IMR-90 (cell line): ENCODE measurements around the gene GALNT13. TPM values are rescaled to one million over a fixed set of nuclear protein-coding genes. Genes with fewer than 3 reads are reported as not detected.

Source experiments
- ATAC-seq: fragments of 200-7000 bp; cut with Tn5 transposase; 2 replicates; pipeline ENCODE4 v1.9.1; 2020; ENCODE audit warnings: low read depth, mild to moderate bottlenecking, moderate library complexity
- BruUV-seq: library from RNA; stranded (reverse); fragments of 400-500 nt; replicated peaks from 2 replicates; lab custom pipeline; 2021; lab: Mats Ljungman, UMichigan
- CTCF ChIA-PET: fragments of 300-600 bp; formaldehyde crosslinking; extraction: SDS; loops from one replicate; lab custom pipeline; 2021; ENCODE audit warnings: antibody characterized with exemption; lab: Yijun Ruan, JAX
- POLR2A ChIA-PET: fragments of 300-600 bp; sonication (Branson Sonifier 250); formaldehyde crosslinking; loops from one replicate; lab custom pipeline; 2022; ENCODE audit warnings: antibody characterized with exemption; ENCODE audit not compliant: unreplicated experiment; lab: Charles Lee
- DNase-seq: peaks from one replicate; pipeline ENCODE4 v3.0.0; 2013
- H2AFZ ChIP-seq: replicated peaks from 2 replicates; pipeline ENCODE3; 2013; ENCODE audit warnings: low read length, mild to moderate bottlenecking; ENCODE audit not compliant: poor library complexity
- H2AK5ac ChIP-seq: 2 replicates; pipeline ENCODE4 v1.6.1; 2013; ENCODE audit warnings: low read depth, low read length, inconsistent platforms
- H2AK9ac ChIP-seq: replicated peaks from 2 replicates; pipeline ENCODE3; 2013; ENCODE audit warnings: mild to moderate bottlenecking, low read depth, low read length, moderate library complexity; ENCODE audit not compliant: poor library complexity
- H2BK120ac ChIP-seq: 2 replicates; pipeline ENCODE4 v1.6.1; 2013; ENCODE audit warnings: low read depth, low read length, inconsistent platforms
- H2BK15ac ChIP-seq: 3 replicates; pipeline ENCODE4 v1.6.1; 2013; ENCODE audit warnings: low read depth, low read length, inconsistent platforms
- H2BK20ac ChIP-seq: 2 replicates; pipeline ENCODE4 v1.6.1; 2013; ENCODE audit warnings: low read depth, mild to moderate bottlenecking, inconsistent platforms, low read length, moderate library complexity
- H2BK5ac ChIP-seq: 2 replicates; pipeline ENCODE4 v1.6.1; 2013; ENCODE audit warnings: mild to moderate bottlenecking, low read depth, low read length, inconsistent platforms; ENCODE audit not compliant: poor library complexity, severe bottlenecking
- H3K14ac ChIP-seq: replicated peaks from 2 replicates; pipeline ENCODE4 v1.6.1; 2013; ENCODE audit warnings: low read depth, low read length, inconsistent platforms
- H3K18ac ChIP-seq: 2 replicates; pipeline ENCODE4 v1.6.1; 2013; ENCODE audit warnings: low read depth, low read length, control low read depth
- H3K23ac ChIP-seq: 2 replicates; pipeline ENCODE4 v1.6.1; 2013; ENCODE audit warnings: low read depth, low read length, inconsistent platforms
- H3K27ac ChIP-seq: 2 replicates; pipeline ENCODE4 v1.5.1; 2013; ENCODE audit warnings: mild to moderate bottlenecking, control low read depth, low read length; ENCODE audit not compliant: insufficient read depth
- H3K27me3 ChIP-seq: 2 replicates; pipeline ENCODE4 v1.6.1; 2013; ENCODE audit warnings: low read length; ENCODE audit not compliant: control insufficient read depth, insufficient read depth
- H3K36me3 ChIP-seq: 2 replicates; pipeline ENCODE4 v1.6.1; 2013; ENCODE audit warnings: low read length, mixed read lengths; ENCODE audit not compliant: control insufficient read depth, insufficient read depth
- H3K4ac ChIP-seq: 2 replicates; pipeline ENCODE4 v1.6.1; 2013; ENCODE audit warnings: low read depth, low read length, inconsistent platforms
- H3K4me1 ChIP-seq: 2 replicates; pipeline ENCODE4 v1.6.1; 2013; ENCODE audit warnings: low read length, mixed read lengths; ENCODE audit not compliant: control insufficient read depth, insufficient read depth
- H3K4me2 ChIP-seq: 2 replicates; pipeline ENCODE4 v1.6.1; 2013; ENCODE audit warnings: low read depth, mild to moderate bottlenecking, control low read depth, low read length, moderate library complexity
- H3K4me3 ChIP-seq: 2 replicates; pipeline ENCODE4 v1.5.1; 2013; ENCODE audit warnings: low read depth, mild to moderate bottlenecking, control low read depth, low read length, moderate library complexity; ENCODE audit not compliant: insufficient read depth
- H3K56ac ChIP-seq: 2 replicates; pipeline ENCODE4 v1.6.1; 2013; ENCODE audit warnings: low read length, inconsistent platforms; ENCODE audit not compliant: insufficient read depth; ENCODE audit errors: extremely low read depth
- H3K79me1 ChIP-seq, 2 experiments: 2 replicates each; pipeline ENCODE4 v1.6.1; 2013; ENCODE audit warnings: low read length in 2 of 2, inconsistent platforms in 1 of 2, low read depth in 1 of 2
- H3K9ac ChIP-seq: 2 replicates; pipeline ENCODE4 v1.6.1; 2013; ENCODE audit warnings: low read depth, low read length, control low read depth
- H3K9me1 ChIP-seq: 2 replicates; pipeline ENCODE4 v1.6.1; 2013; ENCODE audit warnings: low read length, inconsistent platforms; ENCODE audit not compliant: insufficient read depth
- H3K9me3 ChIP-seq: 2 replicates; pipeline ENCODE4 v1.6.1; 2013; ENCODE audit warnings: low read length; ENCODE audit not compliant: control insufficient read depth, insufficient read depth
- H4K20me1 ChIP-seq: 2 replicates; pipeline ENCODE4 v1.6.1; 2013; ENCODE audit warnings: low read length, inconsistent platforms; ENCODE audit not compliant: insufficient read depth
- H4K5ac ChIP-seq: 2 replicates; pipeline ENCODE4 v1.6.1; 2013; ENCODE audit warnings: mild to moderate bottlenecking, low read depth, low read length, control low read depth
- H4K8ac ChIP-seq, 2 experiments: 2 replicates each; pipeline ENCODE4 v1.6.1; 2013; ENCODE audit warnings: low read depth in 2 of 2, low read length in 2 of 2, control low read depth in 1 of 2, inconsistent platforms in 1 of 2
- H4K91ac ChIP-seq: 2 replicates; pipeline ENCODE4 v1.6.1; 2013; ENCODE audit warnings: low read depth, low read length, inconsistent platforms; ENCODE audit not compliant: insufficient read depth
- BHLHE40 ChIP-seq: fragments of 150-350 bp; IDR thresholded peaks from 2 replicates; pipeline ENCODE4 v1.6.1; 2016; ENCODE audit warnings: mild to moderate bottlenecking, low read depth, low read length
- CTCF ChIP-seq: conservative IDR thresholded peaks from 2 replicates; pipeline ENCODE4 v1.5.1; 2012; ENCODE audit warnings: mild to moderate bottlenecking, low read depth, low read length, improper control_type of control experiment
- FOS ChIP-seq: fragments of 150-350 bp; IDR thresholded peaks from 2 replicates; pipeline ENCODE4 v1.6.1; 2016; ENCODE audit warnings: low read depth, low read length
- MAZ ChIP-seq: IDR thresholded peaks from 2 replicates; pipeline ENCODE4 v1.6.1; 2012; ENCODE audit warnings: low read depth, mild to moderate bottlenecking, low read length, improper control_type of control experiment, moderate library complexity, borderline replicate concordance
- NFE2L2 ChIP-seq: fragments of 150-350 bp; IDR thresholded peaks from 2 replicates; pipeline ENCODE4 v1.6.1; 2016; ENCODE audit warnings: low read depth, mild to moderate bottlenecking, low read length
- RAD21 ChIP-seq: IDR thresholded peaks from 2 replicates; pipeline ENCODE4 v1.6.1; 2012; ENCODE audit warnings: low read length, improper control_type of control experiment
- WGBS, 2 experiments: methylation state at CpG; one replicate each; pipeline versions ENCODE4 v1.1.5 to v1.1.7; 2013; ENCODE audit warnings: missing lambda C conversion rate in 2 of 2; ENCODE audit not compliant: insufficient read length in 1 of 2; ENCODE audit errors: extremely low coverage in 2 of 2; 5-methylcytosine and 5-hydroxymethylcytosine counted together
- dilution Hi-C: fragments of 300-500 bp; cut with HindIII; formaldehyde crosslinking; loops from one replicate; pipeline ENCODE4 v1.14.3; 2018; ENCODE audit warnings: low sequenced_read_pairs; ENCODE audit not compliant: unreplicated experiment
- in situ Hi-C: fragments of 300-500 bp; cut with MboI; formaldehyde crosslinking; loops from 3 replicates; pipeline ENCODE4 v1.14.3; 2019; ENCODE audit warnings: low sequenced_read_pairs, inconsistent platforms, mixed read lengths
- intact Hi-C: fragments of 100-400 bp; cut with micrococcal nuclease; formaldehyde crosslinking; loops from 2 replicates; pipeline ENCODE4 v1.10.0; 2022
- polyA plus RNA-seq, 3 experiments: library from polyadenylated mRNA; depleted of rRNA; stranded (reverse); fragments of >200 nt; gene quantifications; 2 replicates each; pipeline ENCODE4 v1.2.3, GENCODE V29; 2012; ENCODE audit warnings: low replicate concordance in 1 of 3
- total RNA-seq: library from RNA; depleted of rRNA; stranded (reverse); fragments of >200 nt; gene quantifications from 2 replicates; pipeline ENCODE4 v1.2.3, GENCODE V29; 2012
- TF ChIP-seq, protein P1 (sequence below): fragments of 150-350 bp; IDR thresholded peaks from 2 replicates; pipeline ENCODE4 v1.6.1; 2017; ENCODE audit warnings: mild to moderate bottlenecking, antibody characterized with exemption, low read length, low read depth

The GALNT13 gene
- total and polyA plus RNA-seq, 2 of the 4 experiments (the other 2 are of a cell fraction), result 0.03 TPM; not detected in 1

- no peak overlapping the region for H2AFZ ChIP-seq
- H2AK9ac ChIP-seq, result no peak overlapping the region
- no peak overlapping the region for H3K18ac ChIP-seq
- H2BK20ac ChIP-seq, result no peak overlapping the region
- intact Hi-C loops, result no loop called here
- H3K56ac ChIP-seq, result no peak overlapping the region
- H2BK15ac ChIP-seq, result no peak overlapping the region
- H4K5ac ChIP-seq, result no peak overlapping the region
- in situ Hi-C loops, result no loop called here
- H3K9me3 ChIP-seq, result peaks cover 8% of the 10 kb centered on the region
- no peak overlapping the region for H3K9ac ChIP-seq
- H3K27ac ChIP-seq, result no peak overlapping the region
- H3K4ac ChIP-seq, result no peak overlapping the region
- DNase-seq (no peak), ATAC-seq (no peak)
- H3K14ac ChIP-seq, result no peak overlapping the region
- TF ChIP-seq NFE2L2 (no peak), RAD21 (no peak), BHLHE40 (no peak), CTCF (no peak), MAZ (no peak), FOS (no peak)
- TF ChIP-seq, protein P1, sequence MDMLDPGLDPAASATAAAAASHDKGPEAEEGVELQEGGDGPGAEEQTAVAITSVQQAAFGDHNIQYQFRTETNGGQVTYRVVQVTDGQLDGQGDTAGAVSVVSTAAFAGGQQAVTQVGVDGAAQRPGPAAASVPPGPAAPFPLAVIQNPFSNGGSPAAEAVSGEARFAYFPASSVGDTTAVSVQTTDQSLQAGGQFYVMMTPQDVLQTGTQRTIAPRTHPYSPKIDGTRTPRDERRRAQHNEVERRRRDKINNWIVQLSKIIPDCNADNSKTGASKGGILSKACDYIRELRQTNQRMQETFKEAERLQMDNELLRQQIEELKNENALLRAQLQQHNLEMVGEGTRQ, result no peak
- ChIA-PET CTCF (no interaction called here), POLR2A (no interaction called here)
- H3K27me3 ChIP-seq, result no peaks in the 10 kb centered on the region
- H3K4me3 ChIP-seq, result no peak overlapping the region
- dilution Hi-C loops, result no loop called here
- no peaks in the 10 kb centered on the region for H4K20me1 ChIP-seq
- no peaks in the 10 kb centered on the region for H3K79me1 ChIP-seq
- no peaks in the 10 kb centered on the region for H3K9me1 ChIP-seq
- no peak overlapping the region for H4K8ac ChIP-seq
- no peak overlapping the region for H2BK5ac ChIP-seq
- no peak overlapping the region for H4K91ac ChIP-seq
- BruUV-seq, result no TSS peak
- H3K4me1 ChIP-seq, result no peaks in the 10 kb centered on the region
- WGBS, 2 experiments, result no CpG with 5 or more reads among the region's 1 CpG
- no peak overlapping the region for H2BK120ac ChIP-seq
- H3K36me3 ChIP-seq, result no peaks in the 10 kb centered on the region
- H2AK5ac ChIP-seq, result no peak overlapping the region
- H3K23ac ChIP-seq, result no peak overlapping the region
- no peak overlapping the region for H3K4me2 ChIP-seq
Observed at GRCh38 chr2:154243685-154244084, 372.0 kb downstream of the GALNT13 start.
